ENCODE measurements around the gene RYR1. TPM values are rescaled to one million over a fixed set of nuclear protein-coding genes. Genes with fewer than 3 reads are reported as not detected.

RYR1 gene
- total RNA-seq, 3 donors from 2014 or later: 0.46 to 2.5 (median 1.3) TPM

- no peaks in the 10 kb centered on the region for H3K36me3 ChIP-seq (ENCODE audit: low read depth)
- DNase-seq (peak; percentile 66 to 86 (median 72)), ATAC-seq (peak; percentile 91)
- H3K4me3 ChIP-seq: no peak overlapping the region
- H3K4me1 ChIP-seq (ENCODE audit: low read depth): peaks cover 8% of the 10 kb centered on the region
- no peak for TF ChIP-seq CTCF (IDR thresholded peaks at IDR 0.05)
- no peaks in the 10 kb centered on the region for H3K9me3 ChIP-seq
- intact Hi-C loops (cut with DNase I, micrococcal nuclease): no loop called here
Observed at GRCh38 chr19:38417544-38418506, 15.7 kb upstream of the RYR1 start.

GRCh38 chr19:38420935-38421334 lies 12.6 kb upstream of the RYR1 start:
- intact Hi-C loops (cut with DNase I, micrococcal nuclease): no loop called here
- no peak for ATAC-seq

GRCh38 chr19:38421856-38422255 lies 11.6 kb upstream of the RYR1 start:
- no peak for ATAC-seq
- H3K36me3 ChIP-seq (ENCODE audit: low read depth): no peaks in the 10 kb centered on the region
- intact Hi-C loops (cut with DNase I, micrococcal nuclease): no loop called here
- no peak for TF ChIP-seq CTCF (IDR thresholded peaks at IDR 0.05)
- H3K9me3 ChIP-seq: no peaks in the 10 kb centered on the region
- DNase-seq: no peak
- H3K4me3 ChIP-seq: no peak overlapping the region
- H3K4me1 ChIP-seq (ENCODE audit: low read depth): peaks cover 8% of the 10 kb centered on the region

More at GRCh38 chr19:38420935-38421334, 12.6 kb upstream of the RYR1 start:
- Histone ChIP-seq H3K4me3 (no peak overlapping the region), H3K9me3 (no peaks in the 10 kb centered on the region), H3K4me1 (ENCODE audit: low read depth) (peaks cover 8% of the 10 kb centered on the region), H3K36me3 (ENCODE audit: low read depth) (no peaks in the 10 kb centered on the region)
- no peak for DNase-seq
- no peak for TF ChIP-seq CTCF (IDR thresholded peaks at IDR 0.05)

GRCh38 chr19:38422438-38422837 lies 11.1 kb upstream of the RYR1 start:
- no peak overlapping the region for H3K4me3 ChIP-seq
- no peak for TF ChIP-seq CTCF (IDR thresholded peaks at IDR 0.05)
- H3K9me3 ChIP-seq: no peaks in the 10 kb centered on the region
- ATAC-seq: no peak
- intact Hi-C loops (cut with DNase I, micrococcal nuclease): no loop called here
- peaks cover 8% of the 10 kb centered on the region for H3K4me1 ChIP-seq (ENCODE audit: low read depth)
- DNase-seq: no peak
- no peaks in the 10 kb centered on the region for H3K36me3 ChIP-seq (ENCODE audit: low read depth)

GRCh38 chr19:38424272-38424671 lies 9.2 kb upstream of the RYR1 start:
- no peak for TF ChIP-seq CTCF (IDR thresholded peaks at IDR 0.05)
- DNase-seq: no peak
- no peaks in the 10 kb centered on the region for H3K9me3 ChIP-seq
- no peaks in the 10 kb centered on the region for H3K4me1 ChIP-seq (ENCODE audit: low read depth)
- H3K4me3 ChIP-seq: no peak overlapping the region
- no peak for ATAC-seq
- intact Hi-C loops (cut with DNase I, micrococcal nuclease): no loop called here
- H3K36me3 ChIP-seq (ENCODE audit: low read depth): no peaks in the 10 kb centered on the region

All from mucosa of descending colon (tissue), 3 donors.